Stimulated activated CD4-positive, alpha-beta T cell treated with anti-CD3 and anti-CD28 coated beads, Interleukin-2, amount 100 ng/mL, for 4 hours (primary cell): Measurements from ENCODE around the gene MRPL37.

Experiments
- DNase-seq: peaks from one replicate; pipeline ENCODE4 v3.0.0-alpha.2; 2020; ENCODE audit warnings: low read depth

The MRPL37 gene

GRCh38 chr1:54241364-54241763 is 41.4 kb downstream of the MRPL37 start:
- no peak for DNase-seq

GRCh38 chr1:54243022-54243421 is 43.1 kb downstream of the MRPL37 start:
- DNase-seq = no peak

DNA sequence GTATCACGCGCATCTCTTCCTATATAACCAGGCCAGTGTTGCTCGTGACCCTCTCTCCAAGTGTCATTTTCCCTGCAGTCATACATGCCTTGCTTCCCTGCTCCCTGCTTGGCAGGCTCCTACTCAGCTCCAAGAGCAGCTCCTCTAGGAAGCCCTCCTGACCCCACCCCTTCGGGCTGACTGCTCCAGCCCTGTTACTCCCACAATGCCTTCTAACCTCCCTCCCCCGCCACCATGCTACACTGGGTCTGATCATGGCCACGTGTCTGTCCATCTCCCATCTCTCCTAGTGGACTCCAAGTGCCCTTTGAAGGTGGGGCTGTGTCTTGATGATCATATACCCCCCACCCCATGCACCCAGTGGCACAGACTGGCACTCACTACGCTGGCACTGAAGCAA is 44.7 kb downstream of the MRPL37 start:
- no peak for DNase-seq

DNA sequence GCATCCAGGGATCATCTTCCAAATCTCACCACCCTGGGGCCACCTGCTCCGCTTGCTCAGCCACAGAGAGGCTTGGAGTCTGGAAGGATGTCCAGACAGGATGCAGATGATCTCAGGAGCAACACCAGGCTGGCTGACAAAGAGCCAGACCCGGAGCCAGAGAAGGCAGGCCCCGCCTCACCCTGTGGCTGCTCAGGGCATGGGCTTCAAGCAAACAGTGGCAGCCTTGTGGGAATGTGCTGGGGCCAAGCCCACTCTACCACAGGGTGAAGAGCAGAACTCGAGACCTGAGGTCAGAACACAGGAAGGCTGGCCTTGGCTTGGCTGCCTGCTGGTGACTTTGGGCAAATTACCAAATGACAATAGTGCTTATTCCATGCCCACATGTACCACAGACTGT is 45.5 kb downstream of the MRPL37 start:
- DNase-seq = no peak

- no peak for DNase-seq
These were observed 46.3 kb downstream of the MRPL37 start for GRCh38 chr1:54246116-54246721.

DNA sequence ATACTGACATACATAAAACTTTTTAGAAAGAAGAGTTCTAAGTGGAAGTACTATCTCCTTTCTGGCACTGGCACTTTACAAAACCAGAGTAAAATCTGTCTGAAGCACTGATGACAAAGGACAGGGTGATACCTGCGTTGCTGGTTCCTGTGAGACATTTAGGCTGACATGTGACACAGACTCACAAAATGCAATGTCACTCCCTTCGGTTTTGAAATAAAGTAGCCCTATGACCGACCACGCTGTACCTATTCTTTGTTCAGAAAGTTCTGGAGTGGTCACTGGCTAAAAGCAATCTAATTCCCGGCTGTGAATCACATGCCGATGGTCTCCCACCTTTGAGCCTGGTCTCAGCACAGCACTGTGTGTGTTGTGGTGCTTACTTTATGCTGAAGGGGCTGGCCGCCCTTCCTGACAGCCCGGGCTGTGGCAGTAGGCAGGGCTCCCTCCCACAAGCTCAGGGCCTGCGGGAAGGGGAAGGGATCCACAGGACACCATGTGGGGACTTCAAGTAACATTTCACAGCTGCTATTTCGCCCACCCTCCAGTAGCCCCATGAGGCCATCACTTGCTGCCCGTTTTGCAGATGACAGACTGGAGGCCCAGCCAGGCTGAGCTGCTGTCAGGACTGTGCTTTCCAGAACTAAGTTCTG is 48.0 kb downstream of the MRPL37 start:
- DNase-seq = no peak

- no peak for DNase-seq
These were observed 49.0 kb downstream of the MRPL37 start for GRCh38 chr1:54248966-54249365.

DNA sequence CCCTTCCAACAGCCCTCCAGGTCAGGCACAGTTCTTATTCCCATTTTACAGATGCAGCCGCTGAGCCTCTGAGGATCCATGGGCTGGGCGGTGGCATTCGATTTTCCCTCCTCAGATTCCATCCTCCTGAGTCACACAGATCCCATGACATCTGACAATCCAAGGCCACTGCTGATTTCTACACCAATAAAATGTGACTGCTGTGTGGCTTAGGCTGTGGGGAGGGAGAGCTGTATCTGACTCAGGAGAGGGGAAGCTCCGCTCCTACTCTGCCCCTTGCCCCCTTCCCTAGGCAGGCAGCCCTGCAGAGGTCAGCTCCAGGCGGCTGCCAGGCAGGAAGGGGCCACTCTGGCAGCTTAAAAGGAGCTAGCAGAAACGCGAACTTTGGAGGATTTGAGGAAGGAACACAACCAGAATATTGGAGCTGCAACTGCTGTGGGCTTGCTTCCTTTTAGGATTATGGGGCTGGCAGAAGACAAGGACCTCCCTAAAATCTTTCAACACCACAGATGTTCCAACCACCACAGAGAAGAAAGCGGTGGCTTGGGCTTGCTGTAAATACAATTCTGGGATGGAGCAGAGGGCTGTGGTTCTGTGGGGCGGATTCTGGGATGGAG is 50.0 kb downstream of the MRPL37 start:
- no peak for DNase-seq

- DNase-seq = no peak
These were observed 50.7 kb downstream of the MRPL37 start for GRCh38 chr1:54250670-54251069.

GRCh38 chr1:54252371-54252936 is 52.5 kb downstream of the MRPL37 start:
- no peak for DNase-seq

DNA sequence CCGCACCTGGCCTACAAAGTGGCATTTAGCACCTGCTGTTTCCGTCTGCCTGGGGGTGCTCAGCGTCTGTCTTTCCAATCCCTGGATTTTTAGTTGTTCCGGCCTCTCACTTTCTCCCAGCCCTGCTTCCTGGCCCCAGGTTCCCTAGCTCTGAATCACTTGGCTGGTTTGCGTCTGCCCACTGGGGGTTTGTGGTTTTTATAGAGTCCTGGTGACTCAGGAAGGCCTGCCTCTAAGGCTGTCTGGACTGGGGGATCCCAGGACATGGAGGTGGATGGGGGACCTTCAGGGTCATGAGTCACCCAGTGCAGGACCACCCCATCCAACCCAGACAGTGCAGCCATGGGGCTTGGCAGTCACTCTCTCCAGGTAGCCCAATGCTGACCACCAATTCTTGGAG is 53.5 kb downstream of the MRPL37 start:
- no peak for DNase-seq

GRCh38 chr1:54254055-54254454 is 54.1 kb downstream of the MRPL37 start:
- DNase-seq = no peak

- DNase-seq = no peak
These were observed 55.2 kb downstream of the MRPL37 start for GRCh38 chr1:54255026-54255702.

DNA sequence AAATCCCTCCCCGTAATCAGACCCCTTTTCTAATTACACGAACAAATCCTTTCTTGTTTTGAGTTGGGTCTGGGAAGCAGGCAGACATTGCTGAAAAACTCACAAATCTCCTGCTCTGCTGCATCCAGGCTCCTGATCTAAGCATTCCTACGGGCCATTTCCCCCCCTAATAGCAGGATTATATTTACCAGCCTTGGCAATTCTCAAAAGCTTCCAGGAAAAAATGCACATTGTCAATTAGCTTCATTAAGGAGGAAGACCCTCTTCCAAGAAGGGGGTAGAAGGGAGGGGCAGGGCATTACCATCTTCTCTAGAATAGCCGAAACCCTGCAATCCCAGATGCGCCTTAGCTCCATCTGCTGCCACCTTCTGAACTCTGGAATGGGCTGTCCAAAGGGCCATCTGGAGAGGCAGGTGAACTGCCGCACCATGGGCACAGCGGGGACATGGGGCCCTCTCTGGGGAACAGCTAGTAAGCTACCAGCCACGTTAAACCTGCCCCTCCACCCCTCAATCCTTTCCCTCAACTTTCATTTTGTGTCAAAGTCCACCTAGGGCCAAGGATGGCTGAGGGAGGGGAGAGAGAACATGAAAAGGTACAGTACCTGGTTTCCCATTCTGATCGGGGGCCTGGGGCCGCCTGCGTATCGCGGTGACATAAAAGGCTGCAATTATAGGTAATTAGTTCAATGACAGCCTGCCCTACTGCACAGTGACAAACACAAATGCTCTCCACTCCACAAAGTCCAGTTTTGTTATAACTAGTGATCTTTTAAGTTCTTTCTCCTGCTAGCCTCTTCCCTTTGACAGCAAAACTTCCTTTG is 56.8 kb downstream of the MRPL37 start:
- DNase-seq = no peak

DNA sequence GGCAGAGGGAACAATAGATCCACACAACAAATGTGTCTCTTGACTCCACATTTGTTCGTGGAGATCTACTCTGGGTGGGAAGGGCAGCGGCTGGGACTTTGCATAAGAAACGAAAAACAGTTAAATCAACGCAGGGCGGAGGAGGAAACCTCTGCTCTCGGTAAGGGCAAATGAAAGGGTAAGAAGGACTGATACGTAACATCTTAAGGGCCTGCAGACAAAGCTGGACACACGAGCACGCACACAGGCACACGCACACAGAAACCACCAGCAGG is 57.3 kb downstream of the MRPL37 start:
- DNase-seq = no peak

DNA sequence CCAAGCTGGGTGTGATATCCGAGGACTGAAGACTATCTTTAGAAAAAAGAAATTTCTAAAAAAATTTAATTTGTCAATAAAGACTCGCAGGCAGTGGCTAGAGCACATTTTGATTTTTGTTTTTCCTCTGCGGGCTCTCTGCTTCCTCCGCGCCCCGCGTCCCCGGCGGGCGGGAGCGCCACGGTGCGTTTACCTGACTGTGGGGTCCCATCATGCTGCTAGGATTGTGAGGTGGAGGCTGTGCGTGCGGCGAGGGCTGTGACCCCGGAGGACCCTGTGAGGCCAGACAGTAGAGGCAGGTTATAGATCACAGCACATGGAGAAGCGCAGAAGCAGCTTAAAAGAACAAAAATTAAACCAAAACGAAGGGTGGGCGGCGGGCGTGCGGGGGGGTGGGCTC is 57.9 kb downstream of the MRPL37 start:
- no peak for DNase-seq

- no peak for DNase-seq
These were observed 59.7 kb downstream of the MRPL37 start for GRCh38 chr1:54259546-54260140.

GRCh38 chr1:54260810-54261209 is 60.8 kb downstream of the MRPL37 start:
- DNase-seq = no peak

- no peak for DNase-seq
These were observed 62.3 kb downstream of the MRPL37 start for GRCh38 chr1:54262244-54262643.

DNA sequence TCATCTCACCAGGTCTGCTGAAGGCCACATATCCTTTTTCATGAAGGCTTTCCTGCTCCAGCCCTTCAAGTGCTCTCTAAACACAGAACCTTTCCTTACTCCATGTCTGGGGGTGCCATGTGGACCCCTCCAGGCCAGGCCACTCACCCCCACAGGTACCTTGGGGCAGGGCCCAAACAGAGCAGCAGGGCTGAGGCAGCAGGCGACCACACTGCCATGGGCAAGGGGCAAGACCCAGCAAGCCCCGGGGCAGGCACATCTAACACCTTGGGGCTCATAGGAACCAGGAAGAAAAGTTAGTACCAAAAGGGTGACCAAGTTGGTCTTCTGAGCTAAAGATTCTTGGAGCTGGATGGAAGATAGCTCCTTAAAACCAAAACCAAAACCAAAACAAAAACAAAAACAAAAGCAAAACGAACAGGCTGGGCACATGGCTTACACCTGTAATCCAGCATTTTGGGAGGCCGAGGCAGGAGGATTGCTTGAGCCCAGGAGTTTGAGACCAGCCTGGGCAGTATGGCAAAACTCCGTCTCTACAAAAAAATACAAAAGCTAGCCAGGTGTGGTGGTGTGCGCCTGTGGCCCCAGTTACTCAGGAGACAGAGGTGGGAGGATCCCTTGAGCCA is 63.7 kb downstream of the MRPL37 start:
- no peak for DNase-seq

GRCh38 chr1:54265126-54265525 is 65.2 kb downstream of the MRPL37 start:
- DNase-seq = no peak
